Left lobe of liver (tissue), 2 donors: Measurements from ENCODE around the gene FKBP1B. TPM values are rescaled to one million over a fixed set of nuclear protein-coding genes. Genes with fewer than 3 reads are reported as not detected.
"Not testable (repeated sequence)": the region's sequence is repeated elsewhere in the genome, so short reads cannot be mapped to it uniquely, and the experiment has no call there.

Experiments used
- ATAC-seq: fragments of 200-7000 bp; cut with Tn5 transposase; one replicate; pipeline ENCODE4 v1.9.1; 2020; ENCODE audit warnings: mild to moderate bottlenecking, moderate library complexity
- DNase-seq: peaks from one replicate; pipeline ENCODE4 v3.0.0-alpha.2; 2020; ENCODE audit warnings: low spot score
- total RNA-seq: library from RNA; stranded (reverse); gene quantifications from one replicate; pipeline ENCODE4 v1.2.1, GENCODE V29; 2021
- donor health status: DM: no; HTN: no; CAD: no; lungs with moderate emphysema.
- donor health status: DM: no; HTN: yes; CAD: no.

The FKBP1B gene
- total RNA-seq: 9.5 TPM

- DNase-seq (peak; percentile 58), ATAC-seq (peak; percentile 49)
Measured at GRCh38 chr2:24049485-24050021, at the start of gene FKBP1B. FKBP1B (plus strand) TSS chr2:24049741; CDS start chr2:24049850, 109 bp downstream.

GRCh38 chr2:24007693-24008092, 41.8 kb upstream of the FKBP1B start:
- ATAC-seq (no peak), DNase-seq (no peak)

GRCh38 chr2:24008672-24009366, 40.7 kb upstream of the FKBP1B start:
- ATAC-seq (peak; percentile 12), DNase-seq (no peak)

GRCh38 chr2:24009367-24009679, 40.2 kb upstream of the FKBP1B start:
- no peak for DNase-seq
- ATAC-seq: peak; percentile 56

GRCh38 chr2:24009680-24010476, 39.7 kb upstream of the FKBP1B start, which contains the start of gene MFSD2B:
MFSD2B (plus strand) TSS chr2:24010085; CDS start chr2:24010097, 12 bp downstream.
- peak; percentile 71 for ATAC-seq
- no peak for DNase-seq

- no peak for DNase-seq
- ATAC-seq: peak; percentile 20
Measured at GRCh38 chr2:24010477-24011249, 38.9 kb upstream of the FKBP1B start.

- ATAC-seq (no peak), DNase-seq (no peak)
Measured at GRCh38 chr2:24011250-24012104, 38.1 kb upstream of the FKBP1B start.

- ATAC-seq (no peak), DNase-seq (no peak)
Measured at GRCh38 chr2:24012521-24013188, 36.9 kb upstream of the FKBP1B start.

GRCh38 chr2:24014902-24015301, 34.6 kb upstream of the FKBP1B start:
- ATAC-seq, DNase-seq: not testable (repeated sequence)

- DNase-seq (no peak), ATAC-seq (peak; percentile 31)
Measured at GRCh38 chr2:24015562-24016375, 33.8 kb upstream of the FKBP1B start.

DNA sequence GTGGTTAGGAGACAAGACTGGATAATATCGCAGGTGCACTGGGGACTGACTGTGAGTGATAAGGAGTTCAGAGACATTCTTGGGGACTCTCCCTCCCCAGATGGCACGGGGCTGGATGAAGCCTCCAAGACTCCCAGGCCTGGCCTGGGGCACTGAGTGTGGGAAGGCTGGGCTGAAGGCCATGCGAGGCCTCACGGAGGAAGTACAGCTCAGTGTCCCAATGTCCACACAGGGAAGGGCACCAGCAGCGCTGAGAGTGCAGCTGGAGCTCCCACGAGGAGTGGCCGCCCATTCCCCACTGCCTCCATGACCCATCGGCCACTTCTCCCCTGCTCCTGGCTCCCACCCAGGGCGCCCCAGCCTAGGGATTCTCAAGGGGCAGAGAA, 33.2 kb upstream of the FKBP1B start:
- no peak for DNase-seq
- ATAC-seq: no peak

GRCh38 chr2:24016853-24017703, 32.5 kb upstream of the FKBP1B start:
- no peak for DNase-seq
- no peak for ATAC-seq

- ATAC-seq: no peak
- no peak for DNase-seq
Measured at GRCh38 chr2:24017711-24018110, 31.8 kb upstream of the FKBP1B start.

DNA sequence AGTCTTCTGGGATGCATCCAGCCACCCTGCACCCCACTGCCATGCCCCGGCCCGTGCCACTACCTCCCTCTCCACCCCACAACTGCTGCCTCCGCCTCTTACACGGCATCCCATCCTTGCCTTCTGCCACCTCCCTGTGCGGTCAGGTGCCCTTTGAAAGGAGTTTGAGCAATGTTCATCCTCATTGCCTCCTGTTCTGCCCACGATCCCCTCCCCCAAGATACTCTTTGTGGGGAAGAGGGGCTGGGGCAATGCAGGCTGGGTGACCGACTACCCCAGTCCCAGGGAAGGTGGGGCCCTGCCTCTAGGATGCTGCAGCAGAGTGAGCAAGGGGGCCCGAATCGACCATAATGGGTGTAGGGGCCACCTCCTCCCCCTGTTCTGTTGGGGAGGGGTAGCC, 31.3 kb upstream of the FKBP1B start:
- DNase-seq (no peak), ATAC-seq (no peak)

DNA sequence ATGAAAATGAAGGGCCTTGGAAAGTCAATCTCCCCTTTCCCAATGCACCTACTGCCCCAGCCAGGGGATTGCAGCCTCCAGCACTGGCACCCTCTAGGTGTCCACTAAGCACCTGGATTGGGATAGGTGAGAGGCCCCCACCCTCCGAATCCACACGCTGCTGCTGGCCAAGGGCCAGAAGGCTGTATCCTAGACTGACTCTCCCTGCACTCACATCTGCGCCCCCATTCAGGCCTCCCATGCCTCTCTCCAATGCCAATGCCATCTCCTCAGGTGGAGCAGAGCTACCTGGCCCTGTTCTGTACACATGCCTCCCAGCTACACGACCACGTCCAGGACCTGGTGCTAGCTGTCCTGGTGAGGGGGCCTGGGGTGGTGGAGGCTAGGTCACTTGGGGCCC, 29.8 kb upstream of the FKBP1B start:
- ATAC-seq: no peak
- DNase-seq: no peak

DNA sequence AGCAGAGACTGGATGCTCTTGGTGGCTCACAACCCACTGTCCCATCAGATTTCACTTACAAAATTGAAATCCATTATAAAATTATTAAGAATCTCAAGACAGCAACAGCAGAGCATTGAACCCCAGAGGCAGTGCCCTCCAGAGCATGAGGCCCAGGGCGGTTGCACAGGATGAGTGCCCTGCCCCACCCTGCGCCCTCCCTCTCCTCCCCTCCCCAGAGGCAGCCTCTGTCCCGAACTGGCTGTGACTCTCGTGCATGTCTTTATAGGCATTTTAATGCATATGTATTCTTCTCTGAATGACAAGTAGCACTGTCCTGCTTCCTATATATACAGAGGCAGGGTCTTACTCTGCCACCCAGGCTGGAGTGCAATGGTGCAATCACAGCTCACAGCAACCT, 29.3 kb upstream of the FKBP1B start:
- ATAC-seq (no peak), DNase-seq (no peak)

- ATAC-seq: peak; percentile 75
- no peak for DNase-seq
Measured at GRCh38 chr2:24021122-24021998, 28.2 kb upstream of the FKBP1B start.
